ENCODE measurements around the gene KCNQ1. TPM values are rescaled to one million over a fixed set of nuclear protein-coding genes. Genes with fewer than 3 reads are reported as not detected.

KCNQ1 gene
- total RNA-seq, 1 experiment from 2014 or later, result 2.5 TPM

GRCh38 chr11:2878782-2879181, 434.0 kb downstream of the KCNQ1 start:
- DNase-seq (ENCODE audit: low spot score), result no peak
- TF ChIP-seq ZNF121 (CRISPR knock-in tag; IDR thresholded peaks at IDR 0.05), result no peak
- TF ChIP-seq MXD4 (CRISPR knock-in tag; IDR thresholded peaks at IDR 0.05; ENCODE audit: borderline replicate concordance), result no peak
- TF ChIP-seq PRDM15 (CRISPR knock-in tag; IDR thresholded peaks at IDR 0.05), result no peak
- TF ChIP-seq USF2 (CRISPR knock-in tag; IDR thresholded peaks at IDR 0.05), result no peak
- TF ChIP-seq TEAD4 (CRISPR knock-in tag; IDR thresholded peaks at IDR 0.05), result no peak
- TF ChIP-seq TEAD1 (CRISPR knock-in tag; IDR thresholded peaks at IDR 0.05), result no peak
- TF ChIP-seq GRHL2 (CRISPR knock-in tag; IDR thresholded peaks at IDR 0.05; ENCODE audit: insufficient replicate concordance, severe bottlenecking), result no peak
- H3K9me3 Mint-ChIP-seq, result peaks cover 24% of the 10 kb centered on the region
- no peak overlapping the region for H3K4me3 Mint-ChIP-seq
- peaks cover 98% of the 10 kb centered on the region for H3K27me3 Mint-ChIP-seq (ENCODE audit: low read depth)
- no peak for ATAC-seq
- peaks cover 15% of the 10 kb centered on the region for H3K4me1 Mint-ChIP-seq
- H3K27ac Mint-ChIP-seq, result no peak overlapping the region
- CTCF ChIA-PET, result interaction anchor here (1.7 kb wide), 1 partner anchor 14 kb away, joined by 12 read pairs; no protein-coding TSS in a partner anchor
- H3K36me3 Mint-ChIP-seq, result peaks cover 10% of the 10 kb centered on the region; the same call in 1 of the 2 replicates
- POLR2A ChIA-PET, result no interaction called here

- peaks cover 87% of the 10 kb centered on the region for H3K27me3 Mint-ChIP-seq (ENCODE audit: low read depth)
Observed at GRCh38 chr11:2880646-2881045, 435.8 kb downstream of the KCNQ1 start.

More at GRCh38 chr11:2880646-2881045, 435.8 kb downstream of the KCNQ1 start:
- 0 out of 2 replicates have a peak, but pooled peaks cover 7% of the 10 kb centered on the region for H3K36me3 Mint-ChIP-seq
- no peak overlapping the region for H3K27ac Mint-ChIP-seq
- POLR2A ChIA-PET, result no interaction called here
- no peak for ATAC-seq
- peaks cover 11% of the 10 kb centered on the region for H3K9me3 Mint-ChIP-seq
- no peak overlapping the region for H3K4me3 Mint-ChIP-seq
- TF ChIP-seq ZNF396 (CRISPR knock-in tag; IDR thresholded peaks at IDR 0.05; ENCODE audit: borderline replicate concordance), result no peak
- no peak for TF ChIP-seq ELF4 (CRISPR knock-in tag; IDR thresholded peaks at IDR 0.05; ENCODE audit: low read depth)
- TF ChIP-seq ZNF219 (CRISPR knock-in tag; IDR thresholded peaks at IDR 0.05; ENCODE audit: borderline replicate concordance), result no peak
- no peak for TF ChIP-seq CREM (CRISPR knock-in tag; IDR thresholded peaks at IDR 0.05)
- TF ChIP-seq TEAD1 (CRISPR knock-in tag; IDR thresholded peaks at IDR 0.05), result no peak
- no peak for TF ChIP-seq AR (CRISPR knock-in tag; IDR thresholded peaks at IDR 0.05)
- no peak for TF ChIP-seq ZMAT4 (CRISPR knock-in tag; IDR thresholded peaks at IDR 0.05)
- TF ChIP-seq FOXJ3 (CRISPR knock-in tag; IDR thresholded peaks at IDR 0.05; ENCODE audit: borderline replicate concordance), result no peak
- TF ChIP-seq GRHL2 (CRISPR knock-in tag; IDR thresholded peaks at IDR 0.05; ENCODE audit: insufficient replicate concordance, severe bottlenecking), result no peak
- no peak for TF ChIP-seq ZSCAN18 (CRISPR knock-in tag; IDR thresholded peaks at IDR 0.05)
- TF ChIP-seq ZNF263 (CRISPR knock-in tag; IDR thresholded peaks at IDR 0.05; ENCODE audit: low read depth), result no peak
- TF ChIP-seq AFF4 (CRISPR knock-in tag; IDR thresholded peaks at IDR 0.05; ENCODE audit: borderline replicate concordance), result no peak
- TF ChIP-seq ZNF671 (CRISPR knock-in tag; IDR thresholded peaks at IDR 0.05), result no peak
- peaks cover 15% of the 10 kb centered on the region for H3K4me1 Mint-ChIP-seq
- CTCF ChIA-PET, result interaction anchor here (1.3 to 1.5 kb wide), 4 partner anchors 12 to 349 kb away, joined by 3 to 6 read pairs (median 4); no protein-coding TSS in a partner anchor
- no peak for DNase-seq (ENCODE audit: low spot score)

Measured in WTC11 (cell line).